Measurements from ENCODE around the gene MLLT3.

Gene MLLT3

GRCh38 chr9:20441166-20441565, 181.1 kb downstream of the MLLT3 start:
- in situ Hi-C loops (cut with HindIII; ENCODE audit: low sequenced_read_pairs), result no loop called here

- in situ Hi-C loops (cut with HindIII; ENCODE audit: low sequenced_read_pairs), result no loop called here
Observed at GRCh38 chr9:20437476-20437875, 184.8 kb downstream of the MLLT3 start.

GRCh38 chr9:20436476-20437195, 185.7 kb downstream of the MLLT3 start:
- in situ Hi-C loops (cut with HindIII; ENCODE audit: low sequenced_read_pairs), result no loop called here

- in situ Hi-C loops (cut with HindIII; ENCODE audit: low sequenced_read_pairs), result loop anchor here (10.0 kb wide), 1 partner anchor 496 kb away; no protein-coding TSS in a partner anchor
Observed at GRCh38 chr9:20428976-20429375, 193.3 kb downstream of the MLLT3 start.

- in situ Hi-C loops (cut with HindIII; ENCODE audit: low sequenced_read_pairs), result loop anchor here (10.0 kb wide), 1 partner anchor 497 kb away; no protein-coding TSS in a partner anchor
Observed at GRCh38 chr9:20427359-20427758, 194.9 kb downstream of the MLLT3 start.

- in situ Hi-C loops (cut with HindIII; ENCODE audit: low sequenced_read_pairs), result loop anchor here (10.0 kb wide), 1 partner anchor 499 kb away; no protein-coding TSS in a partner anchor
Observed at GRCh38 chr9:20426019-20426418, 196.3 kb downstream of the MLLT3 start.

- in situ Hi-C loops (cut with HindIII; ENCODE audit: low sequenced_read_pairs), result no loop called here
Observed at GRCh38 chr9:20419533-20419932, 202.8 kb downstream of the MLLT3 start.

GRCh38 chr9:20418485-20418884, 203.8 kb downstream of the MLLT3 start:
- in situ Hi-C loops (cut with HindIII; ENCODE audit: low sequenced_read_pairs), result no loop called here

GRCh38 chr9:20417373-20418080, 204.8 kb downstream of the MLLT3 start:
- in situ Hi-C loops (cut with HindIII; ENCODE audit: low sequenced_read_pairs), result no loop called here

- in situ Hi-C loops (cut with HindIII; ENCODE audit: low sequenced_read_pairs), result loop anchor here (5.0 kb wide), 1 partner anchor 93 kb away; no protein-coding TSS in a partner anchor
Observed at GRCh38 chr9:20414150-20414549, 208.1 kb downstream of the MLLT3 start.

- in situ Hi-C loops (cut with HindIII; ENCODE audit: low sequenced_read_pairs), result loop anchor here (5.0 kb wide), 1 partner anchor 98 kb away; no protein-coding TSS in a partner anchor
Observed at GRCh38 chr9:20409321-20410092, 212.8 kb downstream of the MLLT3 start.

- in situ Hi-C loops (cut with HindIII; ENCODE audit: low sequenced_read_pairs), result no loop called here
Observed at GRCh38 chr9:20408513-20408912, 213.8 kb downstream of the MLLT3 start.

- in situ Hi-C loops (cut with HindIII; ENCODE audit: low sequenced_read_pairs), result no loop called here
Observed at GRCh38 chr9:20407013-20407412, 215.3 kb downstream of the MLLT3 start.

GRCh38 chr9:20406344-20406743, 216.0 kb downstream of the MLLT3 start:
- in situ Hi-C loops (cut with HindIII; ENCODE audit: low sequenced_read_pairs), result no loop called here

- in situ Hi-C loops (cut with HindIII; ENCODE audit: low sequenced_read_pairs), result no loop called here
Observed at GRCh38 chr9:20405616-20406015, 216.7 kb downstream of the MLLT3 start.

- in situ Hi-C loops (cut with HindIII; ENCODE audit: low sequenced_read_pairs), result no loop called here
Observed at GRCh38 chr9:20405078-20405477, 217.2 kb downstream of the MLLT3 start.

GRCh38 chr9:20404192-20404813, 218.0 kb downstream of the MLLT3 start:
- in situ Hi-C loops (cut with HindIII; ENCODE audit: low sequenced_read_pairs), result no loop called here

GRCh38 chr9:20403346-20403745, 219.0 kb downstream of the MLLT3 start:
- in situ Hi-C loops (cut with HindIII; ENCODE audit: low sequenced_read_pairs), result no loop called here

- in situ Hi-C loops (cut with HindIII; ENCODE audit: low sequenced_read_pairs), result no loop called here
Observed at GRCh38 chr9:20402273-20402875, 219.9 kb downstream of the MLLT3 start.

- in situ Hi-C loops (cut with HindIII; ENCODE audit: low sequenced_read_pairs), result no loop called here
Observed at GRCh38 chr9:20398536-20399338, 223.6 kb downstream of the MLLT3 start.

Measured in endothelial cell of hepatic sinusoid (primary cell).